H1 (cell line): ENCODE data around the gene NOC3L. TPM values are rescaled to one million over a fixed set of nuclear protein-coding genes. Genes with fewer than 3 reads are reported as not detected.

Experiments used
- CTCF ChIA-PET: fragments of 300-600 bp; sonication (Branson Sonifier 250); formaldehyde crosslinking; loops from one replicate; lab custom pipeline; 2021; ENCODE audit not compliant: partially characterized antibody; lab: Charles Lee
- POLR2A ChIA-PET: fragments of 300-600 bp; sonication (Branson Sonifier 250); formaldehyde crosslinking; loops from one replicate; lab custom pipeline; 2021; ENCODE audit warnings: inconsistent platforms; ENCODE audit not compliant: partially characterized antibody; lab: Charles Lee
- DNase-seq, 2 experiments: peaks; one replicate each; pipeline versions ENCODE4 v3.0.0 to v3.0.0-alpha.2; 2010 to 2022; ENCODE audit warnings: low spot score in 2 of 2, low read depth in 1 of 2, mixed read lengths in 1 of 2
- FAIRE-seq: peaks from 2 replicates; lab custom pipeline; 2011; peaks lifted over from hg19 to GRCh38; lab: Jason Lieb, UNC
- H2AFZ ChIP-seq: 2 replicates; pipeline ENCODE4 v1.8.1; 2012; ENCODE audit warnings: low read length, inconsistent platforms
- H2AK5ac ChIP-seq: 2 replicates; pipeline ENCODE4 v1.6.1; 2013; ENCODE audit warnings: low read depth, low read length
- H2BK120ac ChIP-seq: replicated peaks from 2 replicates; pipeline ENCODE3; 2013; ENCODE audit warnings: low read depth, low read length, inconsistent platforms
- H2BK12ac ChIP-seq: 2 replicates; pipeline ENCODE4 v1.6.1; 2013; ENCODE audit warnings: low read depth, low read length
- H2BK15ac ChIP-seq: 2 replicates; pipeline ENCODE4 v1.6.1; 2013; ENCODE audit warnings: low read length
- H2BK20ac ChIP-seq: 2 replicates; pipeline ENCODE4 v1.6.1; 2013; ENCODE audit warnings: low read length
- H2BK5ac ChIP-seq: 2 replicates; pipeline ENCODE4 v1.6.1; 2013; ENCODE audit warnings: low read depth, low read length
- H3K14ac ChIP-seq: 2 replicates; pipeline ENCODE4 v1.6.1; 2013; ENCODE audit warnings: inconsistent platforms; ENCODE audit not compliant: insufficient read length
- H3K18ac ChIP-seq: 2 replicates; pipeline ENCODE4 v1.6.1; 2013; ENCODE audit warnings: low read length; ENCODE audit errors: extremely low read depth
- H3K23ac ChIP-seq: 2 replicates; pipeline ENCODE4 v1.6.1; 2013; ENCODE audit warnings: inconsistent platforms; ENCODE audit not compliant: insufficient read length
- H3K23me2 ChIP-seq: 2 replicates; pipeline ENCODE4 v1.6.1; 2013; ENCODE audit warnings: low read depth, low read length
- H3K27ac ChIP-seq: 2 replicates; pipeline ENCODE4 v1.6.1; 2011; ENCODE audit warnings: low read depth, low read length, inconsistent platforms
- H3K27me3 ChIP-seq, 4 experiments: replicated peaks in 1 of 4; 1 replicate in 1 of 4; 2 replicates in 3 of 4; pipeline versions ENCODE4 v1.6.1 to v1.8.1; 2011 to 2013; ENCODE audit warnings: low read length in 3 of 4, mild to moderate bottlenecking in 3 of 4, inconsistent platforms in 2 of 4, mixed read lengths in 2 of 4, moderate library complexity in 1 of 4; ENCODE audit not compliant: control insufficient read depth in 3 of 4, insufficient read depth in 3 of 4; ENCODE audit errors: extremely low read depth in 1 of 4
- H3K36me3 ChIP-seq, 4 experiments: 2 replicates each; pipeline versions ENCODE4 v1.6.1 to v1.8.1; 2011 to 2013; ENCODE audit warnings: mild to moderate bottlenecking in 4 of 4, low read length in 3 of 4, moderate library complexity in 2 of 4, control low read depth in 1 of 4, inconsistent platforms in 1 of 4; ENCODE audit not compliant: insufficient read depth in 4 of 4, control insufficient read depth in 2 of 4
- H3K4ac ChIP-seq: replicated peaks from 2 replicates; pipeline ENCODE3; 2013; ENCODE audit warnings: low read length, low read depth, mixed read lengths, inconsistent platforms; ENCODE audit not compliant: insufficient read length
- H3K4me1 ChIP-seq, 4 experiments: replicated peaks in 1 of 4; 1 replicate in 1 of 4; 2 replicates in 3 of 4; pipeline versions ENCODE4 v1.6.1 to v1.8.1; 2011 to 2013; ENCODE audit warnings: low read length in 3 of 4, inconsistent platforms in 2 of 4, mixed read lengths in 1 of 4; ENCODE audit not compliant: insufficient read depth in 4 of 4, control insufficient read depth in 3 of 4
- H3K4me2 ChIP-seq, 2 experiments: 2 replicates each; pipeline versions ENCODE4 v1.6.1 to v1.8.1; 2011 to 2013; ENCODE audit warnings: low read depth in 2 of 2, low read length in 2 of 2, control low read depth in 1 of 2, inconsistent platforms in 1 of 2, mild to moderate bottlenecking in 1 of 2; ENCODE audit not compliant: insufficient read depth in 1 of 2
- H3K4me3 ChIP-seq, 4 experiments: fragments of 200-600, 300-600 bp in 1 of 4; sonication (generic), shearing (Covaris generic), sonication (Bioruptor Twin) in 1 of 4; 2 replicates each; pipeline versions ENCODE4 v1.5.1 to v1.8.1; 2011 to 2016; ENCODE audit warnings: low read length in 4 of 4, low read depth in 3 of 4, control low read depth in 2 of 4, inconsistent platforms in 2 of 4, mild to moderate bottlenecking in 2 of 4, mixed read lengths in 1 of 4, moderate library complexity in 1 of 4; ENCODE audit not compliant: insufficient read depth in 2 of 4; ENCODE audit errors: extremely low read depth in 1 of 4
- H3K56ac ChIP-seq: replicated peaks from 2 replicates; pipeline ENCODE3; 2013; ENCODE audit warnings: low read depth, mild to moderate bottlenecking, mixed read lengths, low read length, inconsistent platforms; ENCODE audit not compliant: insufficient read length
- H3K79me1 ChIP-seq: 2 replicates; pipeline ENCODE4 v1.6.1; 2013; ENCODE audit warnings: low read depth, low read length, control low read depth
- H3K79me2 ChIP-seq, 2 experiments: 2 replicates each; pipeline versions ENCODE4 v1.6.1 to v1.8.1; 2012 to 2013; ENCODE audit warnings: low read length in 2 of 2, mild to moderate bottlenecking in 2 of 2, inconsistent platforms in 1 of 2; ENCODE audit not compliant: insufficient read depth in 2 of 2, control insufficient read depth in 1 of 2
- H3K9ac ChIP-seq, 4 experiments: replicated peaks in 1 of 4; 1 replicate in 1 of 4; 2 replicates in 3 of 4; pipeline versions ENCODE4 v1.6.1 to v1.8.1; 2011 to 2013; ENCODE audit warnings: low read depth in 3 of 4, low read length in 3 of 4, control low read depth in 2 of 4, mild to moderate bottlenecking in 2 of 4, moderate library complexity in 2 of 4, inconsistent platforms in 1 of 4; ENCODE audit errors: extremely low read depth in 1 of 4
- H3K9me3 ChIP-seq, 2 experiments: 2 replicates each; pipeline versions ENCODE4 v1.6.1 to v1.8.1; 2012 to 2013; ENCODE audit warnings: mild to moderate bottlenecking in 2 of 2, moderate library complexity in 2 of 2, control low read depth in 1 of 2, inconsistent platforms in 1 of 2, low read depth in 1 of 2, low read length in 1 of 2, mixed read lengths in 1 of 2; ENCODE audit not compliant: insufficient read depth in 2 of 2
- H4K20me1 ChIP-seq, 2 experiments: replicated peaks in 1 of 2; 2 replicates each; pipeline versions ENCODE3 to v1.8.1; 2011 to 2013; ENCODE audit warnings: inconsistent platforms in 2 of 2, low read length in 2 of 2, mild to moderate bottlenecking in 1 of 2; ENCODE audit not compliant: insufficient read depth in 2 of 2, control insufficient read depth in 1 of 2
- H4K5ac ChIP-seq: 2 replicates; pipeline ENCODE4 v1.6.1; 2013; ENCODE audit warnings: low read length, low read depth, mixed read lengths, inconsistent platforms; ENCODE audit not compliant: insufficient read length
- H4K8ac ChIP-seq: 2 replicates; pipeline ENCODE4 v1.8.0; 2013; ENCODE audit warnings: mild to moderate bottlenecking, moderate library complexity, low read length, inconsistent platforms; ENCODE audit not compliant: insufficient read depth; ENCODE audit errors: extremely low read depth
- H4K91ac ChIP-seq: replicated peaks from 2 replicates; pipeline ENCODE3; 2013; ENCODE audit warnings: low read length, mixed read lengths, inconsistent platforms; ENCODE audit not compliant: insufficient read length
- HDAC6 ChIP-seq: IDR thresholded peaks from one replicate; pipeline ENCODE4 v1.7.1; 2012; ENCODE audit warnings: low read depth, mild to moderate bottlenecking, inconsistent platforms, low read length, moderate library complexity
- JUN ChIP-seq: IDR thresholded peaks from 2 replicates; pipeline ENCODE4 v1.6.1; 2011; ENCODE audit warnings: low read depth, mild to moderate bottlenecking, improper control_type of control experiment, low read length
- KDM4A ChIP-seq: IDR thresholded peaks from one replicate; pipeline ENCODE4 v1.7.1; 2012; ENCODE audit warnings: low read depth, mild to moderate bottlenecking, moderate library complexity, low read length, inconsistent platforms; ENCODE audit not compliant: severe bottlenecking
- WGBS, 2 experiments: shearing (Covaris generic) in 1 of 2; methylation state at CpG; one replicate each; pipeline versions ENCODE4 v1.1.6 to v1.1.7; 2013 to 2015; ENCODE audit warnings: low lambda C conversion rate in 2 of 2, mixed read lengths in 2 of 2, inconsistent platforms in 1 of 2, low coverage in 1 of 2, missing lambda C conversion rate in 1 of 2; ENCODE audit not compliant: insufficient replicate concordance in 2 of 2, insufficient coverage in 1 of 2, insufficient read length in 1 of 2; ENCODE audit errors: extremely low coverage in 1 of 2, missing lambda C conversion rate in 1 of 2; 5-methylcytosine and 5-hydroxymethylcytosine counted together
- polyA plus RNA-seq, 7 experiments: library from polyadenylated mRNA; depleted of rRNA in 3 of 7; stranded (reverse) in 5 of 7; unstranded in 2 of 7; fragments of >200 nt in 5 of 7; fragments of 200-250 nt in 2 of 7; gene quantifications; 1 replicate in 5 of 7; 2 replicates in 1 of 7; 4 replicates in 1 of 7; pipeline versions ENCODE4 v1.2.1 to v1.2.3, GENCODE V29; 2011 to 2013; ENCODE audit warnings: missing spikeins in 2 of 7, mixed read lengths in 2 of 7
- total RNA-seq: library from RNA; stranded (reverse); fragmentation: NEBNext Ultra II Directional; extraction: Animal tissue kit (Norgen Biotek cat#: 25700); gene quantifications from 2 replicates; pipeline ENCODE4 v1.2.1, GENCODE V29; 2021
- TF ChIP-seq, protein P1 (sequence below): IDR thresholded peaks from 2 replicates; pipeline ENCODE4 v1.6.1; 2011; ENCODE audit warnings: low read depth, mild to moderate bottlenecking, low read length; ENCODE audit not compliant: insufficient read depth

The NOC3L gene
- total and polyA plus RNA-seq, 2 of the 8 experiments (the other 6 are each of a cell fraction or from before 2014, with no cell fraction given) = 7.1 to 39.1 TPM

DNA sequence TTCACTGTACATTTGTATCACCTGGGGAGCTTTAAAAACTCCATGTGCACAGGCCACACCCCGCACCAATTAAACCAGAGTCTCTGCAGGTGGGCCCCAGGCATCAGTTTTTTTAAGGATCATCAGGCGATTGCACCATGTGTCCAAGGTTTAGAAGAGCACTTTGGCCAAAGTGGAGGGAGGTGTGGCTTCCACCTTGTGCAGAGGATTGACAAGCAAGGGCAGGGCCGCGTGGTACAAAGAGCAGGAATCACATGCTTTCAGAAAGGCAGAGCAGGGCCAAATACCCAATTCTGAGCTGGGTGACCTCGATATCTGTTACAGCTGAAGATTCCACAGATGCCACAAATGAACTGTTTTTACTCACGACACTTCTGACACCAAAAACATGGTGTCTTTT is 52.4 kb downstream of the NOC3L start:
- Histone ChIP-seq H3K9ac (no peak overlapping the region), H3K56ac (no peak overlapping the region), H2BK15ac (no peak overlapping the region), H3K79me2 (no peaks in the 10 kb centered on the region), H3K23me2 (no peaks in the 10 kb centered on the region; the same call in 1 of the 2 replicates), H3K4ac (no peak overlapping the region), H4K20me1 (no peaks in the 10 kb centered on the region), H4K91ac (no peak overlapping the region), H2BK120ac (no peak overlapping the region), H3K4me1 (no peaks in the 10 kb centered on the region), H3K79me1 (no peaks in the 10 kb centered on the region), H2AK5ac (no peak overlapping the region), H3K14ac (no peak overlapping the region), H3K18ac (no peak overlapping the region), H3K4me2 (no peak overlapping the region), H3K9me3 (no peaks in the 10 kb centered on the region), H4K5ac (no peak overlapping the region), H3K27me3 (no peaks in the 10 kb centered on the region), H3K4me3 (no peak overlapping the region), H4K8ac (no peak overlapping the region), H3K27ac (no peak overlapping the region), H2AFZ (no peak overlapping the region), H3K23ac (no peak overlapping the region), H2BK12ac (no peak overlapping the region), H3K36me3 (no peaks in the 10 kb centered on the region), H2BK5ac (no peak overlapping the region), H2BK20ac (no peak overlapping the region)
- CTCF ChIA-PET = interaction anchor here (1.8 to 6.5 kb wide), 2 partner anchors 10 to 489 kb away, joined by 5 to 48 read pairs; no protein-coding TSS in a partner anchor
- POLR2A ChIA-PET = interaction anchor here (1.0 kb wide), 1 partner anchor 10 kb away, joined by 3 read pairs; no protein-coding TSS in a partner anchor
- no peak for FAIRE-seq
- TF ChIP-seq JUN (no peak), KDM4A (no peak), HDAC6 (no peak)
- TF ChIP-seq, protein P1, sequence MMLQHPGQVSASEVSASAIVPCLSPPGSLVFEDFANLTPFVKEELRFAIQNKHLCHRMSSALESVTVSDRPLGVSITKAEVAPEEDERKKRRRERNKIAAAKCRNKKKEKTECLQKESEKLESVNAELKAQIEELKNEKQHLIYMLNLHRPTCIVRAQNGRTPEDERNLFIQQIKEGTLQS = no peak
- 92% methylated on average over 6 of the region's 6 CpGs; no CpG with 5 or more reads in 1 of the 2 experiments for WGBS, 2 experiments
- DNase-seq = no peak
